OCI-LY1 (cell line): ENCODE results near the gene TSACC.

Source experiments
- H2AFZ ChIP-seq: fragments of 200-600 bp; sonication (generic), shearing (Covaris generic); 2 replicates; pipeline ENCODE4 v1.6.0; 2014; ENCODE audit warnings: antibody characterized with exemption, mild to moderate bottlenecking, low read length
- H3F3A ChIP-seq: fragments of 200-600 bp; sonication (generic), shearing (Covaris generic); 2 replicates; pipeline ENCODE4 v1.6.0; 2014; ENCODE audit warnings: mild to moderate bottlenecking, antibody characterized with exemption, low read length, moderate library complexity; ENCODE audit not compliant: insufficient read depth
- H3K27ac ChIP-seq: fragments of 200-600 bp; sonication (generic); 2 replicates; pipeline ENCODE4 v1.5.1; 2014; ENCODE audit warnings: low read length, mixed run types, mild to moderate bottlenecking, low read depth; ENCODE audit not compliant: poor library complexity, severe bottlenecking
- H3K27me3 ChIP-seq: fragments of 200-600 bp; sonication (generic); 2 replicates; pipeline ENCODE4 v1.6.0; 2014; ENCODE audit warnings: antibody characterized with exemption, mild to moderate bottlenecking, low read length, moderate library complexity; ENCODE audit not compliant: insufficient read depth
- H3K36me3 ChIP-seq: fragments of 200-600 bp; sonication (generic); 2 replicates; pipeline ENCODE4 v1.6.1; 2014; ENCODE audit warnings: mild to moderate bottlenecking, antibody characterized with exemption, low read length, moderate library complexity, mixed read lengths; ENCODE audit not compliant: insufficient read depth
- H3K4me1 ChIP-seq: fragments of 200-600 bp; sonication (generic); 2 replicates; pipeline ENCODE4 v1.5.1; 2014; ENCODE audit warnings: mild to moderate bottlenecking, low read length, moderate library complexity; ENCODE audit not compliant: insufficient read depth, severe bottlenecking
- H3K4me2 ChIP-seq: fragments of 200-600 bp; sonication (generic), shearing (Covaris generic); 2 replicates; pipeline ENCODE4 v1.6.1; 2014; ENCODE audit warnings: low read length
- H3K4me3 ChIP-seq: fragments of 200-600 bp; sonication (generic); 2 replicates; pipeline ENCODE4 v1.5.1; 2014; ENCODE audit warnings: low read length, low read depth, mild to moderate bottlenecking, mixed read lengths; ENCODE audit not compliant: poor library complexity, severe bottlenecking
- H3K79me2 ChIP-seq: fragments of 200-600 bp; shearing (Covaris generic); 2 replicates; pipeline ENCODE4 v1.6.1; 2016; ENCODE audit warnings: mixed run types, low read length, mixed read lengths; ENCODE audit not compliant: insufficient read depth
- H3K9ac ChIP-seq: fragments of 200-600 bp; sonication (generic), shearing (Covaris generic); 2 replicates; pipeline ENCODE4 v1.6.1; 2014; ENCODE audit warnings: mild to moderate bottlenecking, low read length, mixed read lengths
- H3K9me2 ChIP-seq: fragments of 200-600 bp; sonication (generic), shearing (Covaris generic); 2 replicates; pipeline ENCODE4 v1.6.1; 2014; ENCODE audit warnings: low read depth, mild to moderate bottlenecking, low read length, mixed read lengths
- H3K9me3 ChIP-seq: fragments of 200-600 bp; shearing (Covaris generic); 2 replicates; pipeline ENCODE4 v1.6.1; 2014; ENCODE audit warnings: low read length, mixed read lengths
- H4K20me1 ChIP-seq: fragments of 200-600 bp; sonication (generic), shearing (Covaris generic); 2 replicates; pipeline ENCODE4 v1.6.0; 2016; ENCODE audit warnings: mild to moderate bottlenecking, low read length; ENCODE audit not compliant: insufficient read depth
- EZH2 ChIP-seq: fragments of 200-600 bp; sonication (generic), shearing (Covaris generic); IDR thresholded peaks from 2 replicates; pipeline ENCODE4 v1.8.0; 2017; ENCODE audit warnings: borderline replicate concordance, mixed run types, mild to moderate bottlenecking, antibody characterized with exemption, low read length, moderate library complexity, mixed read lengths
- TF ChIP-seq, protein P1 (sequence below): fragments of 200-600 bp; sonication (generic), shearing (Covaris generic); IDR thresholded peaks from 2 replicates; pipeline ENCODE4 v1.5.1; 2017; ENCODE audit warnings: mild to moderate bottlenecking, antibody characterized with exemption, low read length, moderate library complexity, mixed read lengths

Gene TSACC

DNA sequence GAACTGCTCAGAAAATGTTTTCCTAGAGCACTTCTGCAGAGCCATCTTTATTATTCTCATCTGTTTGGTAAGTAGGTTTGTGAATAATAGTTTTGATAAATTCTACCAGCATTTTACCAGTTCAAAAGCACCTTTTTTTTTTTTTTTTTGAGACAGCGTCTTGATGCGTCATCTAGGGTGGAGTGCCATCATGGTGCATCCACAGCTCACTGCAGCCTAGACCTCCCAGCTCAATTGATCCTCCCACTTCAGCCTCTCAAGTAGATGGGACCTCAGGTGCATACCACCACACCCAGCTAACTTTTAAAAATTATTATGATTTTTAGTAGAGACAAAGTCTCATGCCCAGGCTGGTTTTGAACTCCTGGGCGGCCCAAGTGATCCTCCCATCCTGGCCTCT is 20.9 kb downstream of the TSACC start:
- no peak overlapping the region for H3K27ac ChIP-seq
- no peaks in the 10 kb centered on the region for H3K79me2 ChIP-seq
- H2AFZ ChIP-seq = no peak overlapping the region
- no peak for TF ChIP-seq EZH2
- TF ChIP-seq, protein P1, sequence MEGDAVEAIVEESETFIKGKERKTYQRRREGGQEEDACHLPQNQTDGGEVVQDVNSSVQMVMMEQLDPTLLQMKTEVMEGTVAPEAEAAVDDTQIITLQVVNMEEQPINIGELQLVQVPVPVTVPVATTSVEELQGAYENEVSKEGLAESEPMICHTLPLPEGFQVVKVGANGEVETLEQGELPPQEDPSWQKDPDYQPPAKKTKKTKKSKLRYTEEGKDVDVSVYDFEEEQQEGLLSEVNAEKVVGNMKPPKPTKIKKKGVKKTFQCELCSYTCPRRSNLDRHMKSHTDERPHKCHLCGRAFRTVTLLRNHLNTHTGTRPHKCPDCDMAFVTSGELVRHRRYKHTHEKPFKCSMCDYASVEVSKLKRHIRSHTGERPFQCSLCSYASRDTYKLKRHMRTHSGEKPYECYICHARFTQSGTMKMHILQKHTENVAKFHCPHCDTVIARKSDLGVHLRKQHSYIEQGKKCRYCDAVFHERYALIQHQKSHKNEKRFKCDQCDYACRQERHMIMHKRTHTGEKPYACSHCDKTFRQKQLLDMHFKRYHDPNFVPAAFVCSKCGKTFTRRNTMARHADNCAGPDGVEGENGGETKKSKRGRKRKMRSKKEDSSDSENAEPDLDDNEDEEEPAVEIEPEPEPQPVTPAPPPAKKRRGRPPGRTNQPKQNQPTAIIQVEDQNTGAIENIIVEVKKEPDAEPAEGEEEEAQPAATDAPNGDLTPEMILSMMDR = no peak
- no peaks in the 10 kb centered on the region for H3K9me2 ChIP-seq
- no peaks in the 10 kb centered on the region for H3F3A ChIP-seq
- peaks cover 5% of the 10 kb centered on the region for H3K4me1 ChIP-seq
- H3K4me2 ChIP-seq = no peak overlapping the region
- H3K36me3 ChIP-seq = no peaks in the 10 kb centered on the region
- no peak overlapping the region for H3K9ac ChIP-seq
- no peak overlapping the region for H3K4me3 ChIP-seq
- no peaks in the 10 kb centered on the region for H4K20me1 ChIP-seq
- H3K9me3 ChIP-seq = no peaks in the 10 kb centered on the region
- H3K27me3 ChIP-seq = no peaks in the 10 kb centered on the region

DNA sequence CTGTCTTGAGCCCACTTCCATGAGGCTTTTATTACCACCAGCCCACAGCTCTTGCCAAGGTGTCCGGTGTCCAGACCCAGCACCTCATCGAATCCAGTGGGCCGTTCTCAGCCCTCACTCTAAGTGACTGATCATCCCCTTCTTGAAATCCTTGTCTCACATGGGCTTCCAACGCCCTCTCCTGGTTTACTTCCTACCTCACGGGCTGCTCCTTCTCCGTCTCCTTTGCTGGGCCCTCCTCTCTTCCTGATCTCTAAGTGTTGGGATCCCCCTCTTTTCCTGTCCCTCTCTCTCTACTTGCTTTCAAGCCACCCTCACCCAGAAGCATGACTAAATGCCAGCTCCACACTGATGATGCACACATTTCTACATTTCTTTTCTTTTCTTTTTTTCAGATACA is 21.6 kb downstream of the TSACC start:
- no peak overlapping the region for H2AFZ ChIP-seq

DNA sequence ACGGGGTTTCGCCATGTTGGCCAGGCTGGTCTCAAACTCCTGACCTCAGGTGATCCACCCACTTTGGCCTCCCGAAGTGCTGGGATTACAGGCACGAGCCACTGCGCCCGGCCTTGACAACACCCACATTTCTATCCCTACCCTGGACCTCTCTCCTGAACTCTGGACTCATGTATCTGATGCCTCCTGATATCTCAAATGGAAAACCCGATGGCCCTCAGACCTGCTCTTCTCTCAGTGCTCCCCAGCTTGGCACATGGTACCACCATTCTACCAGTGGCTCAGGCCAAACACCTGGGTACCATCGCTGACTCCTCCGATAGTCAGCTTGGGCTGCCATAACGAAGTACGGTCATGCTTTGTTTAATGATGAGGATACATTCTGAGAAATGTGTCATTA is 22.2 kb downstream of the TSACC start:
- Histone ChIP-seq H2AFZ (no peak overlapping the region), H3K4me3 (no peak overlapping the region), H3K79me2 (no peaks in the 10 kb centered on the region), H3K36me3 (no peaks in the 10 kb centered on the region), H3F3A (no peaks in the 10 kb centered on the region), H3K9me3 (no peaks in the 10 kb centered on the region), H3K4me1 (peaks cover 5% of the 10 kb centered on the region), H3K27me3 (no peaks in the 10 kb centered on the region), H3K9me2 (no peaks in the 10 kb centered on the region), H3K9ac (no peak overlapping the region), H4K20me1 (no peaks in the 10 kb centered on the region), H3K4me2 (no peak overlapping the region), H3K27ac (no peak overlapping the region)
- TF ChIP-seq EZH2 = no peak
- TF ChIP-seq, protein P1 = no peak

More for the DNA sequence above, 21.6 kb downstream of the TSACC start:
- H3K27me3 ChIP-seq = no peaks in the 10 kb centered on the region
- H3K9ac ChIP-seq = no peak overlapping the region
- no peaks in the 10 kb centered on the region for H3F3A ChIP-seq
- no peaks in the 10 kb centered on the region for H4K20me1 ChIP-seq
- no peak overlapping the region for H3K27ac ChIP-seq
- peaks cover 5% of the 10 kb centered on the region for H3K4me1 ChIP-seq
- H3K4me2 ChIP-seq = no peak overlapping the region
- no peaks in the 10 kb centered on the region for H3K79me2 ChIP-seq
- no peaks in the 10 kb centered on the region for H3K9me3 ChIP-seq
- no peaks in the 10 kb centered on the region for H3K9me2 ChIP-seq
- H3K36me3 ChIP-seq = no peaks in the 10 kb centered on the region
- H3K4me3 ChIP-seq = no peak overlapping the region
- TF ChIP-seq EZH2 = no peak
- TF ChIP-seq, protein P1 = no peak
